Pancreas (tissue), 10 donors: Measurements from ENCODE around the gene PAK1IP1. TPM values are rescaled to one million over a fixed set of nuclear protein-coding genes. Genes with fewer than 3 reads are reported as not detected.

Experiments used
- ATAC-seq, 4 donors: fragments of 200-7000 bp; cut with Tn5 transposase; one replicate each; pipeline versions ENCODE4 v1.8.0 to v1.9.1; 2020; ENCODE audit warnings: mild to moderate bottlenecking in 4 of 4, moderate library complexity in 4 of 4
- DNase-seq, 6 donors: peaks; one replicate each; pipeline ENCODE4 v3.0.0-alpha.2; 2020
- FAIRE-seq: peaks from 2 replicates; lab custom pipeline; 2012; peaks lifted over from hg19 to GRCh38; lab: Jason Lieb, UNC
- H3K27ac ChIP-seq, 4 donors: fragments of 200-600 bp; sonication (generic); 1 replicate in 3 of 4; 2 replicates in 1 of 4; pipeline versions ENCODE4 v1.5.0 to v1.8.0; 2020
- H3K27me3 ChIP-seq, 4 donors: fragments of 200-600 bp; one replicate each; pipeline ENCODE4 v1.8.0; 2021
- H3K36me3 ChIP-seq, 3 donors: fragments of 200-600 bp; sonication (generic) in 1 of 3; one replicate each; pipeline versions ENCODE4 v1.5.0 to v1.8.0; 2020 to 2021
- H3K4me1 ChIP-seq, 3 donors: fragments of 200-600 bp; one replicate each; pipeline ENCODE4 v1.8.0; 2021
- H3K4me3 ChIP-seq, 4 donors: fragments of 200-600 bp; sonication (generic) in 2 of 4; one replicate each; pipeline versions ENCODE4 v1.5.0 to v1.8.0; 2020 to 2021
- H3K9me3 ChIP-seq, 4 donors: fragments of 200-600 bp; one replicate each; pipeline ENCODE4 v1.8.0; 2021
- WGBS, 2 donors: extraction: QIAGEN DNeasy Blood & Tissue Kit; methylation state at CpG; one replicate each; pipeline ENCODE4 v1.1.7; 2013; 5-methylcytosine and 5-hydroxymethylcytosine counted together
- intact Hi-C, 3 donors: fragments of 100-400 bp; cut with DNase I; formaldehyde crosslinking; loops; one replicate each; pipeline versions ENCODE4 v1.11.1 to v1.14.2; 2022
- polyA plus RNA-seq, 2 donors: library from polyadenylated mRNA; stranded (reverse); fragments of 200-250 nt; gene quantifications; one replicate each; pipeline ENCODE4 v1.2.3, GENCODE V29; 2013
- total RNA-seq, 6 donors: library from RNA; stranded (reverse); fragmentation: NEBNext Ultra II Directional in 4 of 6; extraction: Animal tissue kit (Norgen Biotek cat#: 25700) in 4 of 6; gene quantifications; one replicate each; pipeline versions ENCODE4 v1.2.1 to v1.2.4, GENCODE V29; 2021 to 2023
- TF ChIP-seq, protein P1 (sequence below), 4 donors: fragments of 200-600 bp; sonication (generic) in 3 of 4; IDR thresholded peaks; one replicate each; pipeline versions ENCODE4 v1.5.0 to v1.8.0; 2021; ENCODE audit warnings: antibody characterized with exemption in 4 of 4
- donor health status: healthy with polysubstance abuse.
- donor health status: DM: no; HTN: no; CAD: no; lungs with moderate emphysema.
- donor health status: DM: no; HTN: no; CAD: no.
- donor health status: control.
- donor health status: control.
- donor health status: Bipolar disorder and iron deficiency.
- donor health status: DM: yes; HTN: yes; CAD: no.
- donor health status: DM: no; HTN: no; CAD: no.
- donor health status: DM: no; HTN: no; CAD: no.
- donor health status: DM: yes; HTN: yes; CAD: no.

Gene PAK1IP1
- total and polyA plus RNA-seq, 8 donors: 2.4 to 7.3 (median 5.2) TPM

DNA sequence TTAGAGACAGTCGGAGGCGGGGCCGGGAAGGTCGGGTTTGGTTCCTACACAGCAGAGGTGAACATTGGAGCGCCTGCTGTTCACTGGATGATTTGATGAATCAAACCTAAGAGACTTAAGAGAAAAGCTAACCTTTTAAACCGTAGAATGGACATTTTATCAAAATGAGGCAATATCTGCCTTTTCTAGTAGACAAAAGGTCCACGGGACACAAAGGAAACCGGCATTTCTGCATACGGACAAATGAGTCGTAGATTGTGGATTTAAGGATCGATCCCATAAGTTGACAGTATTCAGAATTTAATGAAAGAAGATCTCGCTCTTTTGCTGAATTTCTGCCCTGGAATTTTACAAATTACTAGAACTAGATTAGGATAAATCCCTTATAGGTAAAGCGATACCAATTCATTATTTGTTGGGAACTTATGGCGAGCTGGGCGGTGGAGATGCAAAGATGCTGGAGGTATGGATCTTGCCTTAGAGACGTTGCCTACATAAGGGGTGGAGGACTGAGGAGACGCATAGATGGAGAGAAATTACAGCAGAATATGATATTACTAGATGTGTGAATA lies 400 bp downstream of the PAK1IP1 start:
- peak overlapping the region; percentile 85 to 99 (median 96) for H3K27ac ChIP-seq
- H3K4me3 ChIP-seq: peak overlapping the region; percentile 72 to 89 (median 80)
- peaks cover 3 to 29% (median 14%) of the 10 kb centered on the region in 3 donors for H3K4me1 ChIP-seq
- DNase-seq: no peak
- FAIRE-seq: no peak
- no peaks in the 10 kb centered on the region for H3K9me3 ChIP-seq
- 0% methylated on average over 17 of the region's 17 CpGs for WGBS, 2 donors
- intact Hi-C loops: no loop called here
- no peaks in the 10 kb centered on the region for H3K27me3 ChIP-seq
- TF ChIP-seq, protein P1, sequence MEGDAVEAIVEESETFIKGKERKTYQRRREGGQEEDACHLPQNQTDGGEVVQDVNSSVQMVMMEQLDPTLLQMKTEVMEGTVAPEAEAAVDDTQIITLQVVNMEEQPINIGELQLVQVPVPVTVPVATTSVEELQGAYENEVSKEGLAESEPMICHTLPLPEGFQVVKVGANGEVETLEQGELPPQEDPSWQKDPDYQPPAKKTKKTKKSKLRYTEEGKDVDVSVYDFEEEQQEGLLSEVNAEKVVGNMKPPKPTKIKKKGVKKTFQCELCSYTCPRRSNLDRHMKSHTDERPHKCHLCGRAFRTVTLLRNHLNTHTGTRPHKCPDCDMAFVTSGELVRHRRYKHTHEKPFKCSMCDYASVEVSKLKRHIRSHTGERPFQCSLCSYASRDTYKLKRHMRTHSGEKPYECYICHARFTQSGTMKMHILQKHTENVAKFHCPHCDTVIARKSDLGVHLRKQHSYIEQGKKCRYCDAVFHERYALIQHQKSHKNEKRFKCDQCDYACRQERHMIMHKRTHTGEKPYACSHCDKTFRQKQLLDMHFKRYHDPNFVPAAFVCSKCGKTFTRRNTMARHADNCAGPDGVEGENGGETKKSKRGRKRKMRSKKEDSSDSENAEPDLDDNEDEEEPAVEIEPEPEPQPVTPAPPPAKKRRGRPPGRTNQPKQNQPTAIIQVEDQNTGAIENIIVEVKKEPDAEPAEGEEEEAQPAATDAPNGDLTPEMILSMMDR (IDR thresholded peaks at IDR 0.05): no peak
- no peaks in the 10 kb centered on the region for H3K36me3 ChIP-seq
- ATAC-seq: no peak

DNA sequence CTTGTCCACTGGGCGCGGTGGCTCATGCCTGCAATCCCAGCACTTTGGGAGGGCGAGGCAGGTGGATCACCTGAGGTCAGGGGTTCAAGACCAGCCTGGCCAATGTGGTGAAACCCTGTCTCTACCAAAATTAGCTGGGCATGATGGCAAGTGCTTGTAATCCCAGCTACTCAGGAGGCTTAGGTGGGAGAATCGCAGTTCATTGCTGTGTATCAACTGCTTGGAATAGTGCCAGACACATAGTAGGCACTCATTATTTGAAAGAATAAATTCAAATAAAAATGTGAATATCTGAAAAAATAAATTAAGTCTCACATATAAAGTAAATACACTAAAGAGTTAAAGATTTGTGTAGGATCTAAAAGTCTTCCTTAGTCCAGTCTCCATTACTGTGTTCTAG lies 1.9 kb downstream of the PAK1IP1 start:
- Histone ChIP-seq H3K27ac (no peak overlapping the region), H3K4me3 (no peak overlapping the region), H3K36me3 (no peaks in the 10 kb centered on the region), H3K27me3 (no peaks in the 10 kb centered on the region), H3K4me1 (peaks cover 3 to 29% (median 14%) of the 10 kb centered on the region in 3 donors), H3K9me3 (no peaks in the 10 kb centered on the region)
- DNase-seq (no peak), ATAC-seq (no peak), FAIRE-seq (no peak)
- TF ChIP-seq, protein P1 (IDR thresholded peaks at IDR 0.05): no peak
- intact Hi-C loops: no loop called here
- WGBS, 2 donors: 95 to 96% methylated on average over 4 of the region's 4 CpGs

DNA sequence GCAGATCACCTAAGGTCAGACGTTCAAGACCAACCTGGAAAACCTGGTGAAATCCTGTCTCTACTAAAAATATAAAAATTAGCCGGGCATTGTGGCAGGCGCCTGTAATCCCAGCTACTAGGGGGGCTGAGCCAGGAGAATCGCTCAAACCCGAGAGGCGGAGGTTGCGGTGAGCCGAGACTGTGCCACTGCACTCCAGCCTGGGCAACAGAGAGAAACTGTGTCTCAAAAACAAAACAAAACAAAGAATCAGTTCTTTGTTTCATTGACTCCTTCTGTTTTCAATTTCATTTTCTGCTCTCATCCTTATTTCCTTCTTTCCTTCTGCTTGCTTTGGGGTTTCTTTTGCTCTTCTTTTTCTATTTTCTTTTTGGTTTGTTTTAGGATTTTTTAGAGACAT lies 19.2 kb downstream of the PAK1IP1 start:
- intact Hi-C loops: no loop called here
- Histone ChIP-seq H3K4me1 (no peaks in the 10 kb centered on the region), H3K27ac (no peak overlapping the region), H3K4me3 (no peak overlapping the region), H3K9me3 (no peaks in the 10 kb centered on the region), H3K36me3 (peaks cover 0 to 7% (median 0%) of the 10 kb centered on the region in 3 donors), H3K27me3 (no peaks in the 10 kb centered on the region)
- TF ChIP-seq, protein P1 (IDR thresholded peaks at IDR 0.05): no peak
- FAIRE-seq: no peak
- WGBS, 2 donors: 78 to 81% methylated on average over 8 of the region's 8 CpGs
- ATAC-seq: no peak
- DNase-seq: no peak

DNA sequence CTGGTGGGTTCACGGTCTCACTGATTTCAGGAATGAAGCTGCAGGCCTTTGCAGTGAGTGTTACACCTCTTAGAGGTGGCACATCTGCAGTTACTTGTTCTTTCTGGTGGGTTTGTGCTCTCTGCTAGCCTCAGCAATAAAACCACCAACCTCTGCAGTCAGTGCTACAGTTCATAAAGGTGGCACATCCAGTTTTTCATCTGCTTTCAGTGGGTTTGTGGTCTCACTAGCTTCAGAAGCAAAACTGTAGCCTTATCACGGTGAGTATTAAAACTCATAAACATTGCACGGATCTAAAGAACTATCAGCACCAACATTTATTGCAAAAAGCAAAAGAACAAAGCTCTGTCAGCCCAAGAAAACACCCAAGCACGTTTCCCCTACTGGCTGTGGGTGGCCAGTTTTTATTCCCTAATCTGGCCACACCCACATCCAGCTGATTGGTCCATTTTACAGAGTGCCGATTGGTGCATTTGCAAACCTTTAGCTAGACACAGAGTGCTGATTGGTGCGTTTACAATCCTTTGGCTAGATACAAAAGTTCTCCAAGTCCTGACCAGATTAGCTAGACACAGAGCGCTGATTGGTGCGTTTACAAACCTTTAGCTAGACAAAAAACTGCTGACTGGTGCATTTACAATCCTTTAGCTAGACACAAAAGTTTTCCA lies 24.7 kb downstream of the PAK1IP1 start:
- ATAC-seq (no peak), FAIRE-seq (no peak), DNase-seq (peak in 1 of 6 donors; percentile 25)
- intact Hi-C loops: no loop called here
- H3K4me3 ChIP-seq: peak overlapping the region in 3 of 4 donors; percentile 47 to 57 (median 47)
- peak overlapping the region in 1 of 4 donors; percentile 67 for H3K27ac ChIP-seq
- no peaks in the 10 kb centered on the region for H3K36me3 ChIP-seq
- no peaks in the 10 kb centered on the region for H3K9me3 ChIP-seq
- TF ChIP-seq, protein P1 (IDR thresholded peaks at IDR 0.05): no peak
- H3K27me3 ChIP-seq: no peaks in the 10 kb centered on the region
- H3K4me1 ChIP-seq: peaks cover 0 to 8% (median 7%) of the 10 kb centered on the region in 3 donors
- 71 to 78% methylated on average over 8 of the region's 8 CpGs for WGBS, 2 donors

DNA sequence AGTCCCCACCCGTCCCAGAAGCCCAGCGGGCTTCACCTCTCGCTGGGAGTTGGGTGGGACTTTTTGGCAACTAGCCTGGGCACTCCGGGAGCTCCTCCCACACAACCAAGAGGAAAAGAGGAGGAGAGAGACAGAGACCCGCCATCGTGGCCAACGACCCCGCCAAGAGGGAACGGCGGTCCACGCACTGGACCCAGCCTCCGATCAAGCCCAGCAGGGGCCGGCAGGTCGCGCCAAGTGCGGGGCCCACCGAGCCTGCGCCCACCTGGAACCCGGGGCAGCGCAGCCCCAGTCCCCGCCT lies 25.1 kb downstream of the PAK1IP1 start:
- H3K9me3 ChIP-seq: no peaks in the 10 kb centered on the region
- H3K27me3 ChIP-seq: no peaks in the 10 kb centered on the region
- peak overlapping the region in 3 of 4 donors; percentile 63 to 82 (median 67) for H3K27ac ChIP-seq
- TF ChIP-seq, protein P1 (IDR thresholded peaks at IDR 0.05): no peak
- H3K4me1 ChIP-seq: peaks cover 0 to 10% (median 7%) of the 10 kb centered on the region in 3 donors
- H3K36me3 ChIP-seq: no peaks in the 10 kb centered on the region
- intact Hi-C loops: no loop called here
- 32 to 33% methylated on average over 21 of the region's 21 CpGs for WGBS, 2 donors
- peak in 3 of 6 donors; percentile 22 to 35 (median 25) for DNase-seq
- ATAC-seq: no peak
- no peak for FAIRE-seq
- H3K4me3 ChIP-seq: peak overlapping the region; percentile 47 to 57 (median 48)
